MM.1S (cell line): Measurements from ENCODE around the gene TMEM114.

ENCODE experiments used
- EZH2phosphoT487 ChIP-seq: fragments of 300-600 bp; sonication (generic); IDR thresholded peaks from 2 replicates; pipeline ENCODE4 v1.6.1; 2018; ENCODE audit warnings: antibody characterized with exemption, low read length
- TF ChIP-seq, protein P1 (sequence below): fragments of 300-600 bp; sonication (generic); IDR thresholded peaks from 2 replicates; pipeline ENCODE4 v1.5.1; 2016; ENCODE audit warnings: antibody characterized with exemption, low read length, mixed read lengths

DNA sequence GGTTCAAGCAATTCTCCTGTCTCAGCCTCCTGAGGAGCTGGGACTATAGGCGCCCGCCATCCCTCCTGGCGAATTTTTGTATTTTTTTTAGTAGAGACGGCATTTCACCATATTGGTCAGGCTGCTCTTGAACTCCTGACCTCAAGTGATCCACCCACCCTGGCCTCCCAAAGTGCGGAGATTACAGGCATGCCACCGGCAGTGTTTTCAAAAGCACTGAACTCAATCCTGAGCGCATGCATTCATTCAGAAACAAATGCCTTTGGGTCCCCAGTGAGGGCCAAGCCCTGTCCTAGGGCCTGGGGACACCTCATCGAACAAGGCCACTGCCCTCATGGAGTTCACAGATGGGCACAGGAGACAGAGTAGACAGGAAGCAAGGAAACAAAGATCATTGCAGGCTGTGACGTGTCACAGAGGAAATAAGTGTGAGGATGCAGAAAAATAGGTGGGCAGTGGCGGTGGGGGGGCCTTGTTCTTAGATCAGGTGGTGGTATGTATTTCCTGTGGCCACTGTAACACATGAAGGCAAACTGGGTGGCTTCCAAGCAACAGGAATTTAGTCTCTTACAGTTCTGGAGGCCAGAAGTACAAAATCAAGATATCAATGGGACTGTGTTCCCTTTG lies 12.5 kb downstream of the TMEM114 start:
- TF ChIP-seq, protein P1, sequence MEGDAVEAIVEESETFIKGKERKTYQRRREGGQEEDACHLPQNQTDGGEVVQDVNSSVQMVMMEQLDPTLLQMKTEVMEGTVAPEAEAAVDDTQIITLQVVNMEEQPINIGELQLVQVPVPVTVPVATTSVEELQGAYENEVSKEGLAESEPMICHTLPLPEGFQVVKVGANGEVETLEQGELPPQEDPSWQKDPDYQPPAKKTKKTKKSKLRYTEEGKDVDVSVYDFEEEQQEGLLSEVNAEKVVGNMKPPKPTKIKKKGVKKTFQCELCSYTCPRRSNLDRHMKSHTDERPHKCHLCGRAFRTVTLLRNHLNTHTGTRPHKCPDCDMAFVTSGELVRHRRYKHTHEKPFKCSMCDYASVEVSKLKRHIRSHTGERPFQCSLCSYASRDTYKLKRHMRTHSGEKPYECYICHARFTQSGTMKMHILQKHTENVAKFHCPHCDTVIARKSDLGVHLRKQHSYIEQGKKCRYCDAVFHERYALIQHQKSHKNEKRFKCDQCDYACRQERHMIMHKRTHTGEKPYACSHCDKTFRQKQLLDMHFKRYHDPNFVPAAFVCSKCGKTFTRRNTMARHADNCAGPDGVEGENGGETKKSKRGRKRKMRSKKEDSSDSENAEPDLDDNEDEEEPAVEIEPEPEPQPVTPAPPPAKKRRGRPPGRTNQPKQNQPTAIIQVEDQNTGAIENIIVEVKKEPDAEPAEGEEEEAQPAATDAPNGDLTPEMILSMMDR = no peak
- no peak for TF ChIP-seq EZH2phosphoT487
